Cardiac muscle cell (in vitro differentiated cells and primary cell): Measurements from ENCODE around the gene PHLDB3. TPM values are rescaled to one million over a fixed set of nuclear protein-coding genes. Genes with fewer than 3 reads are reported as not detected.

ENCODE experiments used
- DNase-seq, 2 donors: peaks; one replicate each; pipeline versions ENCODE4 v3.0.0 to v3.0.0-alpha.2; 2010 to 2017; ENCODE audit warnings: low read depth in 1 of 2, low spot score in 1 of 2
- H3K27ac ChIP-seq: fragments of 200-600 bp; sonication (generic); 2 replicates; pipeline ENCODE4 v1.5.1; 2016
- H3K27me3 ChIP-seq: fragments of 200-600 bp; sonication (generic); 2 replicates; pipeline ENCODE4 v1.6.0; 2016; ENCODE audit warnings: control low read depth
- H3K36me3 ChIP-seq: fragments of 200-600 bp; sonication (generic); 2 replicates; pipeline ENCODE4 v1.5.1; 2016; ENCODE audit warnings: control low read depth
- H3K4me1 ChIP-seq: fragments of 200-600 bp; sonication (generic); 2 replicates; pipeline ENCODE4 v1.8.1; 2017; ENCODE audit warnings: low read depth, mild to moderate bottlenecking, mixed run types
- H3K4me3 ChIP-seq: fragments of 200-600 bp; sonication (generic); 2 replicates; pipeline ENCODE4 v1.5.1; 2016; ENCODE audit warnings: mild to moderate bottlenecking
- H3K9me3 ChIP-seq: fragments of 200-600 bp; sonication (generic); 2 replicates; pipeline ENCODE4 v1.5.1; 2017; ENCODE audit warnings: low read depth, mild to moderate bottlenecking, control low read depth
- polyA plus RNA-seq: library from polyadenylated mRNA; unstranded; fragments of >200 nt; fragmentation: Nextera tagmentation; extraction: Ambion mirVana; gene quantifications from 2 replicates; pipeline ENCODE4 v1.2.1, GENCODE V29; 2016
- total RNA-seq: library from RNA; depleted of rRNA; stranded (reverse); fragments of >200 nt; gene quantifications from 2 replicates; pipeline ENCODE4 v1.2.3, GENCODE V29; 2016
- TF ChIP-seq, protein P1 (sequence below): IDR thresholded peaks from 2 replicates; pipeline ENCODE4 v1.5.1; 2012; ENCODE audit warnings: low read depth, mild to moderate bottlenecking, low read length

The PHLDB3 gene
- total and polyA plus RNA-seq, 2 experiments from 2014 or later, result 11.2 to 45.9 TPM

DNA sequence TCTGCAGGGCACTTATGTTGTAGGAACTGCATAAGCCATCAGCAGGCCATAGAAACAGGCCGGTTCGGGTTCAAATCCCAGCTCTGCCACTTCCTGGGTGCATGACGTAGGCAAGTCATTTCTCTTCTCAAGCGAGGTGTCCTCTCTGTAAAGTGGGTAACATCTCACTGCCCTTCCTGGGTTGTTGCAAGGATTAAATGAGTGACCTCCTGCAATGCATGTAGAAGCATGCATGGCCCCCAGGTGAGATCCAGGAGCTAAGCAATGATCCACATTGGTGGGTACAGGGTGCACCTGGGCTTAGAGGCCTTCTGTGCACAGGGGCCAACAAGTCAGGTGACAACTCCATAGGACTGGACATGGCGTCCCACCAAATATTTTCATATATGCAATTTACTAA is 13.8 kb downstream of the PHLDB3 start:
- Histone ChIP-seq H3K36me3 (no peaks in the 10 kb centered on the region), H3K9me3 (no peaks in the 10 kb centered on the region), H3K4me1 (no peaks in the 10 kb centered on the region), H3K27me3 (no peaks in the 10 kb centered on the region), H3K27ac (no peak overlapping the region), H3K4me3 (no peak overlapping the region)
- DNase-seq, result no peak
- TF ChIP-seq, protein P1, sequence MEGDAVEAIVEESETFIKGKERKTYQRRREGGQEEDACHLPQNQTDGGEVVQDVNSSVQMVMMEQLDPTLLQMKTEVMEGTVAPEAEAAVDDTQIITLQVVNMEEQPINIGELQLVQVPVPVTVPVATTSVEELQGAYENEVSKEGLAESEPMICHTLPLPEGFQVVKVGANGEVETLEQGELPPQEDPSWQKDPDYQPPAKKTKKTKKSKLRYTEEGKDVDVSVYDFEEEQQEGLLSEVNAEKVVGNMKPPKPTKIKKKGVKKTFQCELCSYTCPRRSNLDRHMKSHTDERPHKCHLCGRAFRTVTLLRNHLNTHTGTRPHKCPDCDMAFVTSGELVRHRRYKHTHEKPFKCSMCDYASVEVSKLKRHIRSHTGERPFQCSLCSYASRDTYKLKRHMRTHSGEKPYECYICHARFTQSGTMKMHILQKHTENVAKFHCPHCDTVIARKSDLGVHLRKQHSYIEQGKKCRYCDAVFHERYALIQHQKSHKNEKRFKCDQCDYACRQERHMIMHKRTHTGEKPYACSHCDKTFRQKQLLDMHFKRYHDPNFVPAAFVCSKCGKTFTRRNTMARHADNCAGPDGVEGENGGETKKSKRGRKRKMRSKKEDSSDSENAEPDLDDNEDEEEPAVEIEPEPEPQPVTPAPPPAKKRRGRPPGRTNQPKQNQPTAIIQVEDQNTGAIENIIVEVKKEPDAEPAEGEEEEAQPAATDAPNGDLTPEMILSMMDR, result no peak

- H3K27ac ChIP-seq, result no peak overlapping the region
- H3K27me3 ChIP-seq, result no peaks in the 10 kb centered on the region
- DNase-seq, result no peak
- H3K4me3 ChIP-seq, result no peak overlapping the region
- no peaks in the 10 kb centered on the region for H3K9me3 ChIP-seq
- TF ChIP-seq, protein P1, result no peak
- no peaks in the 10 kb centered on the region for H3K36me3 ChIP-seq
- no peaks in the 10 kb centered on the region for H3K4me1 ChIP-seq
These were observed 14.5 kb downstream of the PHLDB3 start for GRCh38 chr19:43489979-43490599.

- H3K4me1 ChIP-seq, result no peaks in the 10 kb centered on the region
- TF ChIP-seq, protein P1, result no peak
- H3K36me3 ChIP-seq, result no peaks in the 10 kb centered on the region
- no peaks in the 10 kb centered on the region for H3K9me3 ChIP-seq
- no peak overlapping the region for H3K4me3 ChIP-seq
- H3K27me3 ChIP-seq, result no peaks in the 10 kb centered on the region
- no peak for DNase-seq
- no peak overlapping the region for H3K27ac ChIP-seq
These were observed 15.2 kb downstream of the PHLDB3 start for GRCh38 chr19:43489310-43489709.

GRCh38 chr19:43488179-43488578 is 16.4 kb downstream of the PHLDB3 start:
- TF ChIP-seq, protein P1, result no peak
- DNase-seq, result no peak
- H3K27ac ChIP-seq, result no peak overlapping the region
- H3K27me3 ChIP-seq, result no peaks in the 10 kb centered on the region
- no peaks in the 10 kb centered on the region for H3K4me1 ChIP-seq
- H3K9me3 ChIP-seq, result no peaks in the 10 kb centered on the region
- no peak overlapping the region for H3K4me3 ChIP-seq
- H3K36me3 ChIP-seq, result no peaks in the 10 kb centered on the region

GRCh38 chr19:43486412-43486811 is 18.1 kb downstream of the PHLDB3 start:
- DNase-seq, result no peak
- Histone ChIP-seq H3K4me1 (no peaks in the 10 kb centered on the region), H3K27ac (no peak overlapping the region), H3K4me3 (no peak overlapping the region), H3K9me3 (no peaks in the 10 kb centered on the region), H3K27me3 (no peaks in the 10 kb centered on the region), H3K36me3 (no peaks in the 10 kb centered on the region)
- TF ChIP-seq, protein P1, result no peak
